CD14-positive monocyte (primary cell): ENCODE measurements around the gene OTOG. TPM values are rescaled to one million over a fixed set of nuclear protein-coding genes. Genes with fewer than 3 reads are reported as not detected.

ENCODE experiments used
- DNase-seq, 3 donors: peaks; one replicate each; pipeline ENCODE4 v3.0.0-alpha.2; 2011 to 2022
- H2AFZ ChIP-seq: 2 replicates; pipeline ENCODE4 v1.6.0; 2012; ENCODE audit warnings: mild to moderate bottlenecking, low read depth, low read length, inconsistent platforms; ENCODE audit not compliant: insufficient read depth, poor library complexity, severe bottlenecking
- H3K27ac ChIP-seq, 2 donors: 1 replicate in 1 of 2; 2 replicates in 1 of 2; pipeline ENCODE4 v1.5.1; 2012 to 2013; ENCODE audit warnings: low read length in 2 of 2, control low read depth in 1 of 2, inconsistent platforms in 1 of 2, low read depth in 1 of 2, mild to moderate bottlenecking in 1 of 2
- H3K27me3 ChIP-seq, 2 donors: one replicate each; pipeline versions ENCODE4 v1.6.0 to v1.6.1; 2011 to 2013; ENCODE audit warnings: low read length in 2 of 2; ENCODE audit not compliant: control insufficient read depth in 2 of 2, insufficient read depth in 2 of 2
- H3K36me3 ChIP-seq, 2 donors: replicated peaks in 1 of 2; 1 replicate in 1 of 2; 2 replicates in 1 of 2; pipeline versions ENCODE4 v1.5.1 to v1.6.1; 2012 to 2013; ENCODE audit warnings: low read length in 2 of 2, control low read depth in 1 of 2, inconsistent platforms in 1 of 2, mild to moderate bottlenecking in 1 of 2; ENCODE audit not compliant: insufficient read depth in 2 of 2, control insufficient read depth in 1 of 2
- H3K4me1 ChIP-seq, 2 donors: 1 replicate in 1 of 2; 2 replicates in 1 of 2; pipeline versions ENCODE4 v1.5.1 to v1.6.1; 2012 to 2013; ENCODE audit warnings: low read length in 2 of 2, control low read depth in 1 of 2, inconsistent platforms in 1 of 2, mild to moderate bottlenecking in 1 of 2, moderate library complexity in 1 of 2; ENCODE audit not compliant: insufficient read depth in 2 of 2, control insufficient read depth in 1 of 2
- H3K4me2 ChIP-seq: replicated peaks from 2 replicates; pipeline ENCODE3; 2012; ENCODE audit warnings: low read length, moderate library complexity, mild to moderate bottlenecking; ENCODE audit not compliant: poor library complexity, severe bottlenecking; ENCODE audit errors: extremely low read depth
- H3K4me3 ChIP-seq, 3 experiments: fragments of 200-600 bp in 1 of 3; sonication (generic) in 1 of 3; replicated peaks in 1 of 3; 1 replicate in 2 of 3; 2 replicates in 1 of 3; pipeline ENCODE4 v1.5.1; 2011 to 2013; ENCODE audit warnings: low read length in 3 of 3, mild to moderate bottlenecking in 3 of 3, control low read depth in 2 of 3, low read depth in 2 of 3, inconsistent platforms in 1 of 3, moderate library complexity in 1 of 3
- H3K79me2 ChIP-seq: 2 replicates; pipeline ENCODE4 v1.6.0; 2012; ENCODE audit warnings: mild to moderate bottlenecking, control low read depth, inconsistent platforms, low read length, moderate library complexity; ENCODE audit not compliant: insufficient read depth
- H3K9ac ChIP-seq: 2 replicates; pipeline ENCODE4 v1.6.0; 2017; ENCODE audit warnings: low read length, mild to moderate bottlenecking; ENCODE audit not compliant: insufficient read depth, poor library complexity, severe bottlenecking
- H3K9me3 ChIP-seq, 2 donors: replicated peaks in 1 of 2; 1 replicate in 1 of 2; 2 replicates in 1 of 2; pipeline versions ENCODE4 v1.5.1 to v1.6.1; 2012 to 2013; ENCODE audit warnings: low read length in 2 of 2, control low read depth in 1 of 2; ENCODE audit not compliant: control insufficient read depth in 1 of 2, insufficient read depth in 1 of 2
- H4K20me1 ChIP-seq: 2 replicates; pipeline ENCODE4 v1.6.0; 2012; ENCODE audit warnings: mild to moderate bottlenecking, low read length, control low read depth, moderate library complexity; ENCODE audit not compliant: insufficient read depth
- H3K27ac Mint-ChIP-seq, 7 donors: one replicate each; pipeline ENCODE4 v1.8.0; 2020; ENCODE audit warnings: mild to moderate bottlenecking in 7 of 7, mixed read lengths in 7 of 7, moderate library complexity in 6 of 7, inconsistent platforms in 2 of 7
- H3K27me3 Mint-ChIP-seq, 3 donors: one replicate each; pipeline ENCODE4 v1.8.0; 2021 to 2022; ENCODE audit warnings: low read depth in 3 of 3, mild to moderate bottlenecking in 3 of 3, mixed read lengths in 3 of 3, moderate library complexity in 3 of 3, inconsistent platforms in 1 of 3
- H3K36me3 Mint-ChIP-seq, 2 donors: one replicate each; pipeline ENCODE4 v1.8.0; 2020; ENCODE audit warnings: mixed read lengths in 2 of 2, inconsistent platforms in 1 of 2, mild to moderate bottlenecking in 1 of 2
- H3K4me1 Mint-ChIP-seq: one replicate; pipeline ENCODE4 v1.8.0; 2020; ENCODE audit warnings: mild to moderate bottlenecking, mixed read lengths
- H3K4me3 Mint-ChIP-seq, 2 donors: one replicate each; pipeline ENCODE4 v1.8.0; 2020; ENCODE audit warnings: mild to moderate bottlenecking in 2 of 2, mixed read lengths in 2 of 2, moderate library complexity in 1 of 2
- H3K9me3 Mint-ChIP-seq, 7 donors: one replicate each; pipeline ENCODE4 v1.8.0; 2020 to 2022; ENCODE audit warnings: mixed read lengths in 7 of 7, mild to moderate bottlenecking in 6 of 7, moderate library complexity in 6 of 7, inconsistent platforms in 2 of 7
- WGBS: methylation state at CpG from one replicate; pipeline ENCODE4 v1.1.5; 2013; ENCODE audit warnings: missing lambda C conversion rate; ENCODE audit not compliant: insufficient coverage; 5-methylcytosine and 5-hydroxymethylcytosine counted together
- intact Hi-C, 2 donors: fragments of 100-400 bp; cut with micrococcal nuclease; formaldehyde crosslinking; loops; one replicate each; pipeline versions ENCODE4 v1.15.0 to v1.15.1; 2023
- polyA plus RNA-seq, 3 donors: library from polyadenylated mRNA; depleted of rRNA in 1 of 3; unstranded in 2 of 3; stranded (reverse) in 1 of 3; fragments of 300-500 nt in 2 of 3; fragments of >200 nt in 1 of 3; fragmentation: Illumina TruSeq in 2 of 3; gene quantifications; 1 replicate in 2 of 3; 2 replicates in 1 of 3; pipeline ENCODE4 v1.2.3, GENCODE V29; 2012 to 2021
- TF ChIP-seq, protein P1 (sequence below): fragments of 200-600 bp; IDR thresholded peaks from one replicate; pipeline ENCODE4 v1.8.0; 2022; ENCODE audit warnings: antibody characterized with exemption, mild to moderate bottlenecking

Gene OTOG
- polyA plus RNA-seq, 3 donors = not detected

DNA sequence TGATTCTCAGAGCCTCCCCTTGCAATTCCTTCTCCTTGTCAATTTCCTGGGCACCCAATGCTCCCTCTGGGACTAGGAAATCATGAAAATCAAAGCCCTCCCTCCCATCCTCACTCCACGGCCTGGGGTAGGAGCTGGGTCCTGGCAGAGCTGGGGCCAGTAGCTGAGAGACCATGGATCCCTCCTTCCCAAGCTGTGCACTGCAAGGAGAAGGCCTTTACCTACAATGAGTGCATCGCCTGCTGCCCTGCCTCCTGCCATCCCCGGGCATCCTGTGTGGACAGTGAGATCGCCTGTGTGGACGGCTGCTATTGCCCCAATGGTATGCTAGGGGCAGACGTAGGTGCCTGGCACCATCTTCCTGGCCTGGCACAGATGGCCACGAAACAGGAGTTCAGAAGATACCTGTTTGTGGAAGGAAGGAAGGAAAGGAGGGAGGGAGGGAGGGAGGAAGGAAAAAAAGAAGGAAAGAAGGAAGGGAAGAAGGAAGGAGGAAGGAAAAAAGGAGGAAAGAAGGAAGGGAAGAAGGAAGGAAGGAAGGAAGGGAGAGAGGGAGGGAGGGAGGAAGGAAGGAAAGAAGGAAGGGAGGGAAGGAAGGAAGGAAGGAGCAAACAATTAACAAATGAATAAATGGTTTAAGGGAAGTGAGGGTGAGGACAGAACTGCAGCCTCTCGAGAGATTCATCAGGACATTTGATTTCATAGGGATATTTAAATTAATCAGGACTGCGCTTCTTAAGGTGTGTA, 12.5 kb downstream of the OTOG start:
- Mint-ChIP-seq H3K4me3 (no peak overlapping the region), H3K36me3 (no peaks in the 10 kb centered on the region), H3K4me1 (no peaks in the 10 kb centered on the region), H3K9me3 (no peaks in the 10 kb centered on the region), H3K27ac (no peak overlapping the region), H3K27me3 (peaks cover 8 to 19% (median 10%) of the 10 kb centered on the region in 3 donors)
- no peak for DNase-seq
- H3K9me3 ChIP-seq = no peaks in the 10 kb centered on the region
- no peak overlapping the region for H3K4me2 ChIP-seq
- H3K9ac ChIP-seq = no peak overlapping the region
- H3K27me3 ChIP-seq = no peaks in the 10 kb centered on the region
- no peak overlapping the region for H2AFZ ChIP-seq
- H3K79me2 ChIP-seq = no peaks in the 10 kb centered on the region
- H3K4me1 ChIP-seq = no peaks in the 10 kb centered on the region
- no peak overlapping the region for H3K27ac ChIP-seq
- no peak overlapping the region for H3K4me3 ChIP-seq
- intact Hi-C loops = loop anchor here in 1 of 2 donors (10.0 kb wide), 1 partner anchor 1215 kb away; no protein-coding TSS in a partner anchor
- TF ChIP-seq, protein P1, sequence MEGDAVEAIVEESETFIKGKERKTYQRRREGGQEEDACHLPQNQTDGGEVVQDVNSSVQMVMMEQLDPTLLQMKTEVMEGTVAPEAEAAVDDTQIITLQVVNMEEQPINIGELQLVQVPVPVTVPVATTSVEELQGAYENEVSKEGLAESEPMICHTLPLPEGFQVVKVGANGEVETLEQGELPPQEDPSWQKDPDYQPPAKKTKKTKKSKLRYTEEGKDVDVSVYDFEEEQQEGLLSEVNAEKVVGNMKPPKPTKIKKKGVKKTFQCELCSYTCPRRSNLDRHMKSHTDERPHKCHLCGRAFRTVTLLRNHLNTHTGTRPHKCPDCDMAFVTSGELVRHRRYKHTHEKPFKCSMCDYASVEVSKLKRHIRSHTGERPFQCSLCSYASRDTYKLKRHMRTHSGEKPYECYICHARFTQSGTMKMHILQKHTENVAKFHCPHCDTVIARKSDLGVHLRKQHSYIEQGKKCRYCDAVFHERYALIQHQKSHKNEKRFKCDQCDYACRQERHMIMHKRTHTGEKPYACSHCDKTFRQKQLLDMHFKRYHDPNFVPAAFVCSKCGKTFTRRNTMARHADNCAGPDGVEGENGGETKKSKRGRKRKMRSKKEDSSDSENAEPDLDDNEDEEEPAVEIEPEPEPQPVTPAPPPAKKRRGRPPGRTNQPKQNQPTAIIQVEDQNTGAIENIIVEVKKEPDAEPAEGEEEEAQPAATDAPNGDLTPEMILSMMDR = no peak
- no peaks in the 10 kb centered on the region for H3K36me3 ChIP-seq
- H4K20me1 ChIP-seq = no peaks in the 10 kb centered on the region
- 98% methylated on average over 7 of the region's 9 CpGs for WGBS

DNA sequence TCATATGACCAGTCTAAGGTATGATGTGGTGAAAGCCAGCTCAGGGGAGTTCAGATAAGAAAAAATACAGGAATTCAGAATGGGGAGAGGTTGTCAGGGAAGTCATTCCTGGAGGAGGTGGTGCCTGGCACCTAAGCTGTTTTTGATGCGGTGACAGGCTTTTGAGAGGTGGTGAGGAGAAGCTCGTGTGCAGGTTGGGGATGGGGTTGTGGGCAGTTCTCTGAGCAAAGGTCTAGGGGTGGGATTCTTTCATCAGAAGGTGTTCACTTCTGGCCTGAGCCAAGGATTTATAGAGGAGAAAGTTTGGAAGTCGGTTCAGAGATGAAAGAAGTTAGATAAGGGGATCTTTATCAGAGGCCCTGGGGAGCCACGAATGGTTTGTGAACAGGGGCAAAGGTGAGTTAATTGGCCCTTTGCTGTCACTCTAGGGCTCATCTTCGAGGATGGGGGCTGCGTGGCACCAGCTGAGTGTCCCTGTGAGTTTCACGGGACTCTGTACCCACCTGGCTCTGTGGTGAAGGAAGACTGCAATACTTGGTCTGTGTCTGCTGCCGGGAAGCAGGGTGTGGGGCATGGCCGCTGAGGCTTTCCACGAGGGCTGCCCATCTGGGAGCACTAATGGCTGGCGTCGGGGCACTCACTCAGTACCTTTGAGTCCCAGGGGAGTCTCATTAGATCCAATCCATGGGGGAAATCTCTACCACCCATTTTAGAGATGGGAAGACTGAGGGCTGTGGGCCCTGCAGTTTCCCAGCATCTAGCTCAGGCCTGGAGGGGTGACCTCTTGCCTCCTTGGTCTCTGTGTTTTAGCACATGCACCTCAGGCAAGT, 13.4 kb downstream of the OTOG start:
- TF ChIP-seq, protein P1 = no peak
- WGBS = 89% methylated on average over 9 of the region's 12 CpGs
- no peaks in the 10 kb centered on the region for H3K79me2 ChIP-seq
- no peaks in the 10 kb centered on the region for H3K4me1 ChIP-seq
- no peak overlapping the region for H3K9ac ChIP-seq
- DNase-seq = no peak
- no peaks in the 10 kb centered on the region for H3K27me3 ChIP-seq
- no peak overlapping the region for H3K27ac ChIP-seq
- no peaks in the 10 kb centered on the region for H3K9me3 Mint-ChIP-seq
- H3K4me3 Mint-ChIP-seq = no peak overlapping the region
- no peaks in the 10 kb centered on the region for H3K36me3 Mint-ChIP-seq
- H4K20me1 ChIP-seq = no peaks in the 10 kb centered on the region
- no peak overlapping the region for H3K27ac Mint-ChIP-seq
- H3K4me3 ChIP-seq = no peak overlapping the region
- H3K4me1 Mint-ChIP-seq = no peaks in the 10 kb centered on the region
- H3K36me3 ChIP-seq = no peaks in the 10 kb centered on the region
- H3K9me3 ChIP-seq = no peaks in the 10 kb centered on the region
- intact Hi-C loops = loop anchor here in 1 of 2 donors (10.0 kb wide), 1 partner anchor 1214 kb away; no protein-coding TSS in a partner anchor
- no peak overlapping the region for H2AFZ ChIP-seq
- H3K27me3 Mint-ChIP-seq = peaks cover 3 to 16% (median 10%) of the 10 kb centered on the region in 3 donors
- no peak overlapping the region for H3K4me2 ChIP-seq
